HG03457 (cell line): Measurements from ENCODE around the gene SAV1.
"Not testable (repeated sequence)": the region's sequence is repeated elsewhere in the genome, so short reads cannot be mapped to it uniquely, and the experiment has no call there.

ENCODE experiments used
- ATAC-seq: cut with Tn5 transposase; IDR thresholded peaks from one replicate; pipeline ENCODE4 v1.9.1; 2021; ENCODE audit warnings: moderate number of reproducible peaks; ENCODE audit not compliant: unreplicated experiment

Gene SAV1

DNA sequence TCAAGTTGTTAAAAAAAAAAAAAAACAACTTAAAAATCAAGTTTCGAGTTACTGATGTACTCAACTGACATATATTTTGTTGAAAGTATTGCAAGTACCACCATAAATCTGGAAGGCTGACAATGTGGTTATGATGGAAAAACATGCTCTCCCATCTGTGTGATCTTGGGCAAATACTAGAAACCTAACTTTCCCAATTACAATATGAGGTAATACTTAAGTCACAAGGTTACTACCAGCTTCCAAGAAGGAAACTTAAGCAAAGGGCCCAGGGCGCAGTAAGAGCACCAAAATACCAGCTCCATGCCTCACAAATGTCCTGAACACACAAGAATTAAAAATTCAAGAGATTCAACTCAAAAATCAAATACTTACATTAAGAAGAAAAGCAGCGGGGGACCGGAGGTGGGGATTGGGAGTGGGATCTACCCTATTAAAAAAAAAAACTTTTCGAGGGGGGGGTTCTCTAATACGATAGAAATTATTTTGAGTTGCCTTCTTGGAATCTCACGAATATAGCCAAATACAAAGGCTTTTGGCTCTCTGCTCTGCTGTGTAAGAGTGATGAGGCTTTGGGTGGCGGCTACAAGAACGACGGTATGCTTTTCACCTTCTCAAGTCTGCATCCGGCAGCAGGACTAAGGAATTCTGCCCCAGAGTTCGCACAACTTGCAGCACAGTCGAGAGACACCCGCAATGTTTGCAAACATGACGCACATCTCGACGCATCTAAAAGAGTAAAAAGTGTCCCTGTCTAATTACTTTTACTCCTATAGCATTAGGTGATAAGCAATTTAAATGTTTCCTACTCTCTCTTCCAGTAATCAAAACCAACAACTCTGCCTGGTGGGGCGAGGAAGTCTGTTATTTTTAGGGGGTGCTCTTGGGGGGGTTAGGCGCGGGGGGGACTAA is 1.1 kb downstream of the SAV1 start:
- no peak for ATAC-seq

- not testable (repeated sequence) for ATAC-seq
Observed at GRCh38 chr14:50665300-50665699, 2.8 kb downstream of the SAV1 start.

DNA sequence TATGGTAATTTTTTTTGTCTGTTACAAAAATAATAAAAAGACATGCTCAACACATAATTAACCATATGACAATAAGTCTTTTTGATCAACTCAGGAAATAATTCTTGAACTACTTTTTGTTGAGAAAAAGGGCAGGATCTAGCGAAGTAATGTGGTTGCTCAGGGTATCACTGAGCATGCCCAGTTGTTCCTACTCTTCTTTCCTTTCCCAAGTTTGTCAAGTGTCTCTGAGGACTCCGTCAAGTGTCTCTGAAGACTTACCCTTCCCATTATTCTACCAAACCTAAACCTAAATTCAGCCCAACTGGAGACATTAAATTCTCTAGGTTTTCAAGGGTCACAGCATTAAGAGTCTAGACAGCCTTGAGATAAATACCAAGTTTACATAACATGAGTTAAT is 3.5 kb downstream of the SAV1 start:
- not testable (repeated sequence) for ATAC-seq

DNA sequence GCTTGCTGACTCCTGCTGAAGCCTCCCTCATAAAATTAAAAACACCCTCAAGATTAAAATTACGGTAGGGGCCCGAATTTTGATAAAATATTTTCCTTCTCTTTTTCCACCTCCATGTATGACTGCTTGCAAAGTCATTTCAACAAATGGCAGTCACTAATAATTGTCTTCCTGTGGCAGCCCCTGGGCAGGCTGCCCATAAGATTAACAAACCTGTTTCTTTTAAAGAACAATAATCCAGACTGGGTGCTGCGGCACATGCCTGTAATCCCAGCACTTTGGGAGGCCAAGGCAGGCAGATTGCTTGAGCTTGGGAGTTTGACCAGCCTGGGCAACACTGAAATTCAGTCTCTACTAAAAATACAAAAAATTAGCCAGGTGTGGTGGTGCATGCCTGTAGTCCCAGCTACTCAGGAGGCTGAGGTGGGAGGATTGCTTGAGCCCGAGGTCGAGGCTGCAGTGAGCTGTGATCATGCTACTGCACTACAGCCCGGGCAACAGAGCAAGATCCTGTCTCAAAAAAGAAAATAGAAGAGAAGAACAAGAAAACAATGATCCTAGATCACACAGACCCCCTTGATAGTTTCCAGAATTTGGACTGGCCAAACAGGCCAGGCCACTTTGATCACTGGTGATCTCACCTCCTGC is 8.7 kb downstream of the SAV1 start:
- no peak for ATAC-seq

DNA sequence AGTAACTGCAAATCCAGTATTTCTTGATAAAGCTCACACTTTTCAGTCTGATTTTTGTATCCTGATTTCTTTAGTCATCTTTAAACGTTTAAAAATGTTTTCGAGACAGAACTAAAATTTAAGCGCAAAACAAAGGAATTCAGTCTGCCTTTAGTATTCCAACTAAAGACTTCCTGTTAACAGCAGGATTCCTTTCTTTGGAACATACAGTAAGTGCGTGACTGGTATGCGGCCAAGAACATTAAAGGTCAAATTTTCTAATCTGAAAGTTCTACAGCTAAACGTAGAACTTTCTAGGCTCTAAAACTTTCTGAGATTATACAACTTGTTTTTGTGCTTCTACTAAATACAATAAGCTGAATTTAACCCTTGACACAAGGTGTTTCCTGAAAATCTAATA is 9.9 kb downstream of the SAV1 start:
- ATAC-seq, result no peak

- no peak for ATAC-seq
Observed at GRCh38 chr14:50657753-50658152, 10.4 kb downstream of the SAV1 start.

- ATAC-seq, result no peak
Observed at GRCh38 chr14:50656776-50657175, 11.3 kb downstream of the SAV1 start.

GRCh38 chr14:50649691-50650090 is 18.4 kb downstream of the SAV1 start:
- no peak for ATAC-seq

DNA sequence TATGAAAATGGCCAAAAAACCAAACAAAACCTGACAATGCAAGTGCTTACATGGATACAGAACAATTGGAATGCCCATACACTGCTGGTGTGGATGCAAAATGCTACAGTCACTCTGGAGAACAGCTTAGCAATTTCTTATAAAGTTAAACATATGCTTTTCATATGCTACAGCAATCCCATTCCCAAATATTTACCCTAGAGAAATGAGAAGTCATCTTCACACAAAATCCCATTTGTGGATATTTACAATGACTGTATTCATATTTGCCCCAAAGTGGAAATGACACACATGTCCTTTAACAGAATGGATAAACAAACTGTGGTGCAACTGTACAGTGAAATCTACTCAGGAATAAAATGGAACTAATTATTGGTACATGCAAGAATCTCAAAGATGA is 20.4 kb downstream of the SAV1 start:
- ATAC-seq, result no peak

DNA sequence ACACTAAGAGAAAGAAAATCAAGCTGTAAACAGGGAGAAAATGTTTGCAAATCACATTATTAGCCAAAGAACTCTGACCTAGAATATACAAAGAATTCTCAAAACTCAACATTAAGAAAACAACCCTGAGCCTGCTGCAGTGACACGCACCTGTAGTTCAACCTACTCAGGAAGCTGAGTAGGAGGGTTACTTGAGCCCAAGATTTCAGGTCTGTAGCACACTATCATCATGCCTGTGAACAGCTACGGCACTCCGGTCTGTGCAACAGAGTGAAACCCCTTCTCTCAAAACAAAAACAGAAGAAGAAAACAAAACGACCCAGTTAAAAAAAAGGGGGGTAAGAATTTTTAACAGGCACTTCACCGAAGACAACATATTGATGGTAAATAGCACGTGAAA is 20.8 kb downstream of the SAV1 start:
- no peak for ATAC-seq

GRCh38 chr14:50635141-50635540 is 33.0 kb downstream of the SAV1 start:
- no peak for ATAC-seq

DNA sequence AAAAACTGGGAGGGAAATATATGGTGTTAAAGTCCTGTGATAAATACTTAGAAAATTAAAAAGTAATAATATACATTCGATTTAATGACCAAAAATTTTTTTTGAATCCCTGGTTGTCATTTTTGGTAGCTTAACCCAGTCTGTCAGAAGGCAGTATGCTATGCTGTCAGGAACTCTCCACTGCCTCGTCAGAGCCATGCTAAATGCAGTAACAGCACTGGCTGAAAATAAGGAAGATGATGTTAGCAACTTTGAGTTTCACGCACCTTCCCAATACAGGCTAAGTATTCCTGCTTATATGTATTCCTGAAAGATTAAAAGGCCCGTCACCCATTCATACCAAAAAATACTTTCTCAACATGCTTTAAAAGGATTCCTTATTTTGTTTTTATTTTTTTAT is 34.2 kb downstream of the SAV1 start:
- ATAC-seq, result no peak

DNA sequence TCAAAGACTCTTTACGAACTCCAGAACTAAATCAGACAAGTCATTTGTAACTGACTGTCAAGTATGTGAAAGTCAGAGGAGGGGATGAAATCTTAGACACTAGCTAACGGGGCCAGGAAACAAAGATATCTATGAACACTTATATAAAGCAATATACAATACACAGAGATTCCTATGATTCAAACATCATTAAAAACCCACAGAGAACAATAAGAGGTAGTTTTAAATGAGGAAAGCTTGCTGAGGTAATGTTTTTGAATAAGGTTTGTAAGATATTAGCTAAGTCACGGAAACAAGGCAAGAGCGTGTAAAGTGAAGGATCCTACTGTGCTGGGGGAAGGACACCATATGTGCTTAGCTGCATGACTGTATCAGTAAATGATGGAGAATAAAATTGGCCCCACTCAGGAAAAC is 36.7 kb downstream of the SAV1 start:
- no peak for ATAC-seq

- ATAC-seq, result not testable (repeated sequence)
Observed at GRCh38 chr14:50624947-50625346, 43.2 kb downstream of the SAV1 start.

DNA sequence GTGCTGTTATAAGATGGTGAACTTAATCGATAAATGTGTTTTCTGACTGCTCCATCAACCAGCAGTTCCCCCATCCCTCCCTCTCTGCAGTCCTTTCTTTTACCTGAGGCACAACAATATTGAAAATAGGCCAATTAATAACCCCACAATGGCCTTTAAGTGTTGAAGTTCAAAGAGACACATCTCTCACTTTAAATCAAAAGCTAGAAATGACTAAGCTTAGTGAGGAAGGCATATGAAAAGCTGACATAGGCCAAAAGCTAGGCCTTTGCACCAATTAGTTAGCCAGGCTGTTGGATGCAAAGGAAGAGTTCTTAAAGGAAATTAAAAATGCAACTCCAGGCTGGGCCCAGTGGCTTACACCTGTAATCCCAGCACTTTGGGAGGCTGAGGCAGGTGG is 43.7 kb downstream of the SAV1 start:
- no peak for ATAC-seq

- no peak for ATAC-seq
Observed at GRCh38 chr14:50622978-50623377, 45.1 kb downstream of the SAV1 start.

- no peak for ATAC-seq
Observed at GRCh38 chr14:50620341-50620740, 47.8 kb downstream of the SAV1 start.

DNA sequence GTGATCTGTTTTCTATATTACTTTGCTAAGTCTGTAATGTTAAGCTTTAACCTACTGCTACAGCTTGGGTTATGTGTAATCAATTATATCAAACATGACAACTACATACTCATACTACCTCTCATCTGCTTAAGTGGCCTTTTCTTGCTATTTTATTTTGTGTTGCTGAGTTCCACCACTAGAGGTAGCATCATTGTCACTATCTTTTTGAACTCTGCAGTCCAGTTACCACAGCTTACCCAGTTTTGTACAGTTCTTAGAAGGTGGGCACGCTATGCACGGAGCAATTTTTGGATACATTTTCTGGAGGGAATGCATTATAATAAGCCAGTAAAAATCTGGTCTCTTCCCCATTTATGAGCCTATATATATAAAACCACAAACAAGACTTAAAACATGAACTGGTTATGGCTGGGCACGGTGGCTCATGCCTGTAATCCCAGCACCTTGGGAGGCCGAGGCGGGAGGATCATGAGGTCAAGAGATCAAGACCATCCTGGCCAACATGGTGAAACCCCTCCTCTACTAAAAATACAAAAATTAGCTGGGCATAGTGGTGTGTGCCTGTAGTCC is 48.5 kb downstream of the SAV1 start:
- ATAC-seq, result no peak

DNA sequence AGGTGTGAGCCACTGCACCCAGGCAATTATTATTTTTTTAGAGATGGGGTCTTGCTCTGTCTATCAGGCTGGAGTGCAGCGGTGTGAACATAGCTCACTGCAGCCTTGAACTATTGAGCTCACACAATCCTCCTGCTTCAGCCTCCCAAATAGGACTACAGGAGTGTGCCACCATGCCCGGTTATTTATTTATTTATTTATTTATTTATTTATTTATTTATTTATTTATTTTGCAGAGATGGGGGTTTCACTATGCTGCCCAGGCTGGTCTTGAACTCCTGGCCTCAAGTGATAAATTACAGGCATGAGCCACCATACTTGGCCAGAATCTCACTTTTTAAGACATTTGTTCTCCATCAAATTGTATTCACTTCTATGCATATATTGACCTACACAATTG is 51.8 kb downstream of the SAV1 start:
- ATAC-seq, result no peak

- no peak for ATAC-seq
Observed at GRCh38 chr14:50615552-50615951, 52.6 kb downstream of the SAV1 start.

GRCh38 chr14:50615056-50615455 is 53.0 kb downstream of the SAV1 start:
- no peak for ATAC-seq

- ATAC-seq, result no peak
Observed at GRCh38 chr14:50612806-50613205, 55.3 kb downstream of the SAV1 start.
